Tibial nerve (tissue), 4 donors: ENCODE measurements around the gene CRIP2.

Experiments used
- EP300 ChIP-seq, 2 donors: sonication (generic); formaldehyde crosslinking; IDR thresholded peaks; one replicate each; pipeline ENCODE4 v1.6.1; 2017; ENCODE audit warnings: antibody characterized with exemption in 2 of 2, mild to moderate bottlenecking in 1 of 2
- POLR2A ChIP-seq, 2 donors: fragments of 450-650 bp; IDR thresholded peaks; one replicate each; pipeline ENCODE4 v1.6.1; 2017; ENCODE audit warnings: antibody characterized with exemption in 2 of 2, mild to moderate bottlenecking in 2 of 2, moderate library complexity in 2 of 2
- TF ChIP-seq, protein P1 (sequence below), 5 experiments: fragments of 200-600 bp in 3 of 5; fragments of 450-650 bp in 2 of 5; sonication (generic) in 3 of 5; IDR thresholded peaks; one replicate each; pipeline ENCODE4 v1.5.1; 2016 to 2019; ENCODE audit warnings: antibody characterized with exemption in 5 of 5, mild to moderate bottlenecking in 3 of 5, moderate library complexity in 2 of 5

DNA sequence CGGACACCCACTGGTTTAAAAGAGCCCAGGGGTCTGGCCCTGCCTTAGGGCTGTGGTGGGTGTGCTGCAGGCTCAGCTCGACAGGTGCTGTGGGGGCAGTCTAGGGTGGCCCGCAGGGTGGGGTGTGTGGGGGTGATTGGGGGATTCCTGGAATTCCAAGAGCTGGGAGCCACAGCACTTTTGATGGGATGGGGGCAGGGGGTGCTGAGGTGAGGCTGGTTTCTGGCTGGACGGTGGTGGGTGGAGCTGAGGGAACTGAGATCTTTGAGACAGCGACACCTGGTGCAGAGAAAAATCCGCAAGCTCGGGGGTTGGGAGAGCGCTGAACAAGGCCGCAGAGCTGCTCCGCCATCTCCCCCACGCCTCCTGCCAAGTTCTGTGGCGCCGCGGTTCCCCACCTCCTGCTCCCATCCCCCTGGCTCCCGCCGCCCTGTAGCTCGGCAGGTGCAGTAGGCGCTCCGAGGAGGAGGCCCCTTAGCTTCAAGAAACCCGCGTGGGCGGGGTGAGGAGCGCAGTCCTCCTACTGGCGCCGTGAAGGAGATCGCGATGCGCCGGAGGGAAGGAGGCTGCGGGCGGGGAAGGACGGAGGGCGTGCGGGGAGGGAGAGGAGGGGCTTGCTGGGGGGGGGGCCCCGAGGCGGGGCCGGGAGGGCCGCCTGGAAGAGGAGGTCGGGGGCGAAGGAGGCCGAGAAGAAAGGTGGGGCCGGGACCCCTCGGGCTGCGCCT lies 15.1 kb downstream of the CRIP2 start:
- TF ChIP-seq, protein P1, sequence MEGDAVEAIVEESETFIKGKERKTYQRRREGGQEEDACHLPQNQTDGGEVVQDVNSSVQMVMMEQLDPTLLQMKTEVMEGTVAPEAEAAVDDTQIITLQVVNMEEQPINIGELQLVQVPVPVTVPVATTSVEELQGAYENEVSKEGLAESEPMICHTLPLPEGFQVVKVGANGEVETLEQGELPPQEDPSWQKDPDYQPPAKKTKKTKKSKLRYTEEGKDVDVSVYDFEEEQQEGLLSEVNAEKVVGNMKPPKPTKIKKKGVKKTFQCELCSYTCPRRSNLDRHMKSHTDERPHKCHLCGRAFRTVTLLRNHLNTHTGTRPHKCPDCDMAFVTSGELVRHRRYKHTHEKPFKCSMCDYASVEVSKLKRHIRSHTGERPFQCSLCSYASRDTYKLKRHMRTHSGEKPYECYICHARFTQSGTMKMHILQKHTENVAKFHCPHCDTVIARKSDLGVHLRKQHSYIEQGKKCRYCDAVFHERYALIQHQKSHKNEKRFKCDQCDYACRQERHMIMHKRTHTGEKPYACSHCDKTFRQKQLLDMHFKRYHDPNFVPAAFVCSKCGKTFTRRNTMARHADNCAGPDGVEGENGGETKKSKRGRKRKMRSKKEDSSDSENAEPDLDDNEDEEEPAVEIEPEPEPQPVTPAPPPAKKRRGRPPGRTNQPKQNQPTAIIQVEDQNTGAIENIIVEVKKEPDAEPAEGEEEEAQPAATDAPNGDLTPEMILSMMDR (IDR thresholded peaks at IDR 0.05) = peak; percentile 53 to 87 (median 62)
- peak in 1 of 2 donors; percentile 30 for TF ChIP-seq EP300 (IDR thresholded peaks at IDR 0.05)
- peak in 1 of 2 donors; percentile 30 for TF ChIP-seq POLR2A (IDR thresholded peaks at IDR 0.05)
